Activated T-cell treated with anti-CD3 and anti-CD28 coated beads for 24 hours (primary cell): Measurements from ENCODE around the gene DNPH1.

Experiments used
- DNase-seq: peaks from one replicate; pipeline ENCODE4 v3.0.0-alpha.2; 2020; ENCODE audit warnings: low read depth

The DNPH1 gene, protein sequence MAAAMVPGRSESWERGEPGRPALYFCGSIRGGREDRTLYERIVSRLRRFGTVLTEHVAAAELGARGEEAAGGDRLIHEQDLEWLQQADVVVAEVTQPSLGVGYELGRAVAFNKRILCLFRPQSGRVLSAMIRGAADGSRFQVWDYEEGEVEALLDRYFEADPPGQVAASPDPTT

DNA sequence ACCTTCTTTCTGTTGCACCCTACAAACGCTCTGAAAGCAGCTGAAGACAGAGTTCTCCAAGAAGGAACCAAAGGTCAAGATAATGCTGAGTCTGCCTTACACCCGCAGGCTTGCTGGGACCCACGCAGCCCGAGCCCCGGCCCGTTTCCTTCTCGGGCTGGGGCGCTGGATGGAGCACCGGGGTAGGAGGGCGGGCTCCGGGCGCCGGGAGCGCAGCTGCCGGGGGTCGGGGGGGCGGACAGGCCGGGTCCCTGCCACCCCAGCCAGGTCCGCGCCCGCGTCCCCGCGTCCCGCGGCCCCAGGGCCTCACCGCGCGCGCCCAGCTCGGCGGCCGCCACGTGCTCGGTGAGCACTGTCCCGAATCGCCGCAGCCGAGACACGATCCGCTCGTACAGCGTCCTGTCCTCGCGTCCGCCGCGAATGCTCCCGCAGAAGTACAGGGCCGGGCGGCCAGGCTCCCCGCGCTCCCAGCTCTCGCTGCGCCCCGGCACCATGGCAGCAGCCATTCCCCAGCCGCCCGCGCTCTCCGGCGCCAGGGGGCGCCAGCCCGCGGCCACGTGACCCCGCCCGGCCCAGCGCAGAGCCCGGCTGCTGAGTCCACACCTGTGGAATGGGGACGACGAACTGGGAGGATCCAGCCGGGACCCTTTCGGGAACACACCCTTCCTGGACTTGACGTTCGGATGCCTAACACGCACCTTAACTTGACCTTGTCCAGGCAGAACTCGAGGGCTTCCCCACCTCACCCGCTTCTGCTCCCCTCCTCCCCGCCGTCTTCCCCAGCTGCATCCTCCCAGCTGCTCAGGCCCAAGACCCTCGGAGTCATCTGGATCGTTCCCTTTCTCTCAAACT lies at the start of gene DNPH1:
TSS of gene DNPH1 (minus strand) at position 531 of the 852 bp plus-strand sequence. CDS start at position 506, 25 bp downstream.
- peak; percentile 74 for DNase-seq

DNA sequence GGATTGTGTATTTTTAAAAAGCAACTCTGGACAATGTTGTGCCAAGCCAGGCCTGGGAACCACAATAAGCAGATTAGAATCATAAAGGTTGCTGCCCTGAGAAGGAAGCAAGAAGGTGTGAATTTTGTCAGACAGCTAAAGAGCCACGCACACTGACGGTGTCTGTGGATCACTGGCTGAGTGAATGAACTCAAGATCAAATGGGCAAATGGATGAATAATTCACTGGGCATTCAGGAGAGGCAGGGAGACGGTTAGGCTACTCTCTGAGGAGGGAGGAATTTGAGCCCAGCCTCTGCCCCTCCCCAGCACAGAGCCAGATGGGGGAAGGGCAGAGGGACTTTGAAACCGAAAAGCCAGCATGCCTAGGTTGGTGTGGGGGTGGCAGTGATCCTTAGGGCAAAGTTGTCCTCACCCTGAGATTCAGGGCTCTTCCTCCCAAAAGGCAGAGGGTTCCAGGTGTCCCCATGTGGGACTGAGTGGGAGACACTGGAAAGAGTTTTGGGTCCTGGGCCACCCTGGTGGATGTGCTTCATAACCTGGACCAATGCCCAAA lies 49.3 kb upstream of the DNPH1 start:
- DNase-seq = no peak

- no peak for DNase-seq
Measured at GRCh38 chr6:43277643-43278523, 48.6 kb upstream of the DNPH1 start.

DNA sequence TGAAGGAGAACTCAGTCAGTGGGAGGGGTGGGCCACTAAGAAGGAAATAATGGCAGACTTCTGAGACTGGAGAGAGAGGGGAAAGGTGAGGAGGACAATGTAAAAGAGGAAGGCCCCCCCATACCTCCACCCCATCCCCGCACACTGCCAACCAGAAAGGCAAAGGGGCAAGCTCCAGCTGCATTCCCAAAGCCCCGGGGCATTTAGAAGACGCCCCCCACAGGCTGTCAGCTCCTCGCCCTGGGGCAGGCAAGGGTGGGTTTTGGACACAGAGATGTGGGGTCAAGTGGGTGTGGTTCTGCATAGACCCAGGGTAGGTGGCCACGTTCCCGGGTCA lies 48.0 kb upstream of the DNPH1 start:
- no peak for DNase-seq

DNA sequence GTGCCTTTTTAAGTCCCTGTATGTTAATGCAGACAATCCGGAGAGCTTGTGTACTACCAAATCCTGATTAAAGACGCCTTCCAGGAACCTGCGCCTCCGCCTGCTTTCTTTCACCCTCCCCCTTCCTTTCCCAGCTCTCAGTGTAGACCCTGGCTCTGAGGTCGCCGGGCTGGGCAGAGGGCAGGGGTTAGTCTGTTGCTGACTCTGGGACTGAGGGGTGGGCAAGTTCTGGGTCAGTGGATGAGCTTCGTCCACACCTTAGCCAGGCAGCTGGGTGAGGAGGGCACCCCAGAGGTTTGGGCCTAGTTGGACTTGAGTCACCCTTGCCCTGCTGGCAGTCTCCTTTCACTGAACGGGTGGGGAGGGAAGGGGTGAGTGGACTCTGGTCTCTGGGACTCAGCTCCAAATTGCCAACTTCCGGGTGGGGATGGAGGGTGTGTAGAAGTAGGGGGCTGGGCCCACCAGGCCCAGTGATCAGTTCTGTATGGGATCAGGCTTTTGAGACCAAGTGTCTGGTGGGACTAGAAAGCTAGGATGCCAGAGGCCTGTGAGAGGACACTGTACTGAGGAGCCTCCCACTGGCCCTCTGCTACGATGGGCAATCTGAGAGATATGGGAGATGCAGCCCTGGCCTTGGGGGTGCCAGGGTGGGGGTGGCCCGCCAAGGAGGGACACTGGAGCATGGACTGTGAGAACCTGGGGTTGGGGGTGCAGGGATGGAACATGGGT lies 47.5 kb upstream of the DNPH1 start:
- DNase-seq = no peak

DNA sequence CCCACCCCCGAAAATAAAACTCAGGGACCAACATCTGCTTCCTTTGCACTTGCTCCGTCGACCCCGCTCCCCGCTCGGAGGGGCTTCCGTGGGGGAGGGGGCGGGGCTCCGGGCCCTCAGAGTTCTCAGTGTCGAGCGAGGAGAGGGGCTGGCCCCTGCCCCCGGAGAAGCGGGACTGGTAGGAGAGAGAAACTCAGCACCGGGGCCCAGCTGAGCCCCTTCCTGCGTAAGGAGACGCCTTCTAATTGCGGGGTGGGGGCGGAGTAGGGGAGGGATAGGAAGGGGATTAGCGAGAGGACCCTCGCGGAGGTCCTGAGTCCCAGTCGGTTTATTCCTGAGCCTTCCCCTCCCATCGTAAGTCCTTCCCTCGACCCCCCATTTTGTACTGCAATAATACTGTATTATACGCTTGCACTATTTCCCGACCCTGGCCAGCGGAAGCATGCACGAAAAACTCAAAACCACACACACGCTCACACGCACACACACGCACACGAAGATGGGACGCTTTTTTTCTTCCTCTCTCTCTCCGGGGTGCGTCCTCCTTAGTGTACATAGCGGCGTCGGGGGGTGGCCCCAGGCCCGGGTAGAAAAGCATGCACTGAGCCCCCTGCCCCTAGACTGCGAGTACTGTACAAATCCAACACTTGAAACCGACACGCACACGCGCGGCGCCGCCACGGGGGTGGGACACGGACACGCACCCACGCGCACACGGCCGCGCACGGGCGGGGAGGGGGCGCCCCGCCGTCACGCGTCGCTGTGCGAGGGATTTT lies 46.7 kb upstream of the DNPH1 start:
- no peak for DNase-seq

DNA sequence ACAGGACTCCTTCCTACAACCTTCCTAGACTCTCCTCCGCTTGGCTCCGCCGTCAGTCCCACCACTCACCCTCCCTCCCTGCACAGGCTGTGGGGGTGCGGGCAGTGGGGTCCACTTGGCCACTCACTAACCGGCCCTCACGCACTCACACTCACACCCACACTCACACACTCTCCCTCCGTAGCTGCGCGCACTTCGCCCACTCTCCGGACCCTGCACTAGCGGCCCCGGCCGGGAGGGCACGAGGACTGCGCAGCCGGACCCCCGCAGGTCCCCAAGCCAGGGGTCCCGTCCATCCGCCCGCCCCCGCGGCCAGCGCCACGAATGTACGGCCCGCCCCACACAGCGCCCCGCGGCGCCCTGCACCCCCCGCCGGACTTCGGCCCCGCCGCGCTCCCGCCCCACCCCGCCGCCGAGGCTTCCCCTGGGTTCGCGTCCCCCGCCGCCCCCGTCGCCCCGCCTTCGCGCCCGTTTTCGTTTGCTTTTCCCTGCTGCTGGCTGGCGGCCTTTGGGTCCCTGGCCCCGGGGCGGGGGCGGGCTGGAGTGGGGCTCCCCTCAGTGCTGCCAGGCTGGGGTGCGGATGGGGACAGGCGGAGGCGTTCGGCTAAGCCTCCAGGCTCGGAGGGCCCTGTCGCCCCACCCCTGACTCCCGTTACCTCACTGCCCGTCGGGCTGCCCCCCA lies 45.8 kb upstream of the DNPH1 start:
- DNase-seq = no peak

- no peak for DNase-seq
Measured at GRCh38 chr6:43274127-43274915, 45.0 kb upstream of the DNPH1 start.

DNA sequence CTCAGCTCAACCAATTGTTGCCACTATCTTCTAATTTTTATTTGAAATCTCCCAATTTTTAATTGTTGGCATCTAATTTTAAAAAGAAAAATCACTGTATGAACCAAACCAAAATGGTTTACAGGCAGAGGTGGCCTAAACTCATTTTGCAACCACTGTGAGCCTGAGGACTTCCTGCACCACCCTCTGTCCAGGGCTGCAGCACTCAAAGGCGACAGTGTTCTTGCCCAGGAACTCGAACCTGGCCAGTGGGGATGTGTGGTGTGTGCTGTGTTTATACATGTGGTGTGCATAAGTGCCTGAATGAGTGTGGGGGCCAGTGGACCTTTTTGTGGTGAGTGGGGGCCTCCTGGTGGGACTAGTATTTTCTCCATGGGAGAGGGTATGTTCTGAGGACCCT lies 44.4 kb upstream of the DNPH1 start:
- DNase-seq = no peak

GRCh38 chr6:43271944-43272343 lies 42.7 kb upstream of the DNPH1 start:
- no peak for DNase-seq

GRCh38 chr6:43271103-43271815 lies 42.0 kb upstream of the DNPH1 start:
- no peak for DNase-seq

GRCh38 chr6:43269273-43270007 lies 40.2 kb upstream of the DNPH1 start:
- DNase-seq = peak; percentile 30

DNA sequence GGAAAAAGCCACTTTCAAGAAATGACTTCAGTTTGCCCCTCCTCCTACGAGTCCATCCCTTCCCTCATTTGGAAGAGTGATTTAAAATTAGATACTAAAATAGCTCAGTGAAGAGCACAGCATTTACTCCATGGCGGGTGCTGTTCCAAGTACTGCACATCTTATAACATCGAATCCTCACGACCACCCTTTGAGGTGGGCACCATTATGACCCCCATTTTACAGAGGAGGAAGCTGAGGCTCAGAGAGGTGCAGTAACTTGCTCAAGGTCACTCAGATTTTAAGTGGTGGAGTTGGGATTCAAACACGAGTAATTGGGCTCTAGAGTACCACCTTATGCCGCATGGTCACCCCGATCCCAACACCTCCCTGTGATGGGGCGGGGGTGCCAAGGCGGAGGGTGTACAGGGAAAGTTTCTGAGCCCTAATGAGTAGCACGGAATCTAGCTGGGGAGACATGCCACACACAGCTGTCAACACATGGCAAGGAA lies 39.5 kb upstream of the DNPH1 start:
- no peak for DNase-seq

DNA sequence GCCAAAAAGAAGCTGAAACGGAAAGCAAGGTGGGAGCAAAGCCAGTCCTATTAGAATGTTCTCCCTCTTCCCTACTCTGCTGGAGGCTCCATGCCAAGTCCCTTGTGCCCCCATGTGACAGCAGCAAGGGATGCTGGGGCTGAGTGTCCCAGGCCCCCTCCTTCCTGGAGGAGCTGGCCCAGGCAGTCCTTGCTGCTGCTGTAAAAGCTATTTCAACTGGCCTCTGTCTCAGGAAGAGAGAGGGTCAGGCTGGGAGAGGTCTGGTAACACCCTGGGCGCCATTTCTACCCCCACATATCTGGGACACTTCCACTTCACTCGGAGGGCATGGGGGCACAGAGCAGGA lies 39.0 kb upstream of the DNPH1 start:
- DNase-seq = no peak

DNA sequence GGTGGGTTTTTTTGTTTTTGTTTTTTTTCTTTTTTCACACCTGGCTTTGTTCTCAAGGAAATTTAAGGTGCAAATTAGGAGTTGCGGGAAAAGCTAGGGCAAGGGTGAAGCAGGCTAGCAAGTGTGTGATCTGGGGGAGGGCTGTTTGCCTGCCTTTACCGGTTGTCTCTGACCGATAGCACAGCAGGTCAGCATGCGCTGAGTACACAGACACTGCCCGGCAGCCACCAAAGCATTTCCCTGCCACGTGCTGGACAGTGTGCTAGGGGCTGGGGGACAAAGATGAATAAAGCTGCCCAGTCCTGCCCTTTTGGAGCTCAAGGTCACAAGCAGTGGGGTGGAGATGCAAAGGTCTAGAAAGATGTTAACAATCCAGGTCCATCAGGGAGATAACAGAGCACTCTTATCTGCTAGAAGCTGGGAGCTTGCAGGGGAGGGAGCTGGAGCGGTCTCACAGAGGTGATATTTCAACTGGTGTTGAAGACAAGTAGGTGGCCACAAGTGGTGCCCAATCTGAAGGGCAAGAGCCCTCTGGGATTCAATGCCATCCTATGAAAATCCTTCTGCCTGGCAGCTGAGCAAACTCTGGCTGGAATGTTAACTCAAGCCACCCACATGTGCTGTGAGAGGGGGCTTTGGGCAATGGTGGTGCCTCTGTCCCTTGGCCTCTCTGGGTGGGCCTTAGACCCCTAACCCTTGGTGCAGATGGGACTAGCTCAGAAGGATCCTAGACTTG lies 38.5 kb upstream of the DNPH1 start:
- no peak for DNase-seq

- no peak for DNase-seq
Measured at GRCh38 chr6:43265564-43265963, 36.3 kb upstream of the DNPH1 start.

DNA sequence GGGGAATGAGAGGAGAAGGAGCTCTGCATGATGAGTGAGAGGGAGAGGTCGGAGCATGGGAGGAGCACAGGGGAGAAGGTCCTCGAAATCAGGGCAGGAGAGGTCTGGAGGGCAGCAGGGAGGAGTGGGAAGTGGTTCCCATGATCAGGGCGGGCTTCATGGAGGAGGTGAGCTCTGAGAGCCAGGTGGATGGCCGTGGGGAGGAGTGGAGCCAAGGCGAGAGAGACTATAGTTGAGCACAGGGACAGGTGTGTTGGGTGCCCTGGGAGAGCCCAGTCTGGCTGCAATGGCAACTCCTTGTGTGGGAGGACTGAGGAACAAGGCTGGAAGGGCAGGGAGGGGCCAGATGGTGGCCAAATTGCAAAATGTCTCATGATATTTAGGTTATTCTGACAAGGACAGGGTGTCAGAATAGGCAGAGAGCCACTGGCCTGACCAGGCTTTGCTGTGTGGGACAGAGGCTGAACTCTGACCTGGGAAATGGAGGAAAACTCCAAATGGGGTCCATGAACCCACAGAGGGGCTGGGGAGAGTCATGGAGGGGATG lies 35.4 kb upstream of the DNPH1 start:
- DNase-seq = no peak
